Type B pancreatic cell (in vitro differentiated cells): ENCODE data around the gene SSH2. TPM values are rescaled to one million over a fixed set of nuclear protein-coding genes. Genes with fewer than 3 reads are reported as not detected.
"Not testable (repeated sequence)": the region's sequence is repeated elsewhere in the genome, so short reads cannot be mapped to it uniquely, and the experiment has no call there.

Experiments
- DNase-seq: peaks from one replicate; pipeline ENCODE4 v3.0.0; 2021; ENCODE audit warnings: mixed read lengths; ENCODE audit not compliant: unreplicated experiment; ENCODE audit errors: extremely low spot score
- H3K27ac Mint-ChIP-seq: 2 replicates; pipeline ENCODE4 v1.8.0; 2021; ENCODE audit warnings: mild to moderate bottlenecking, mixed read lengths
- H3K27me3 Mint-ChIP-seq: 2 replicates; pipeline ENCODE4 v1.8.0; 2021; ENCODE audit warnings: mixed read lengths
- H3K36me3 Mint-ChIP-seq: 2 replicates; pipeline ENCODE4 v1.8.0; 2021; ENCODE audit warnings: mixed read lengths
- H3K4me1 Mint-ChIP-seq: one replicate; pipeline ENCODE4 v1.8.0; 2021; ENCODE audit warnings: mixed read lengths; ENCODE audit not compliant: unreplicated experiment
- H3K4me3 Mint-ChIP-seq: 2 replicates; pipeline ENCODE4 v1.8.0; 2021; ENCODE audit warnings: mild to moderate bottlenecking, mixed read lengths
- H3K9me3 Mint-ChIP-seq: 2 replicates; pipeline ENCODE4 v1.8.0; 2021; ENCODE audit warnings: mixed read lengths
- CTCF ChIP-seq: fragments of 200-600 bp; sonication (generic); conservative IDR thresholded peaks from 2 replicates; pipeline ENCODE4 v1.5.0; 2021; ENCODE audit warnings: antibody characterized with exemption, mild to moderate bottlenecking
- total RNA-seq: library from RNA; stranded (reverse); gene quantifications from 2 replicates; pipeline ENCODE4 v1.2.1, GENCODE V29; 2021; ENCODE audit warnings: low replicate concordance

Gene SSH2
- total RNA-seq, 1 donor from 2014 or later: 23.8 TPM

GRCh38 chr17:29962656-29963055, 32.6 kb upstream of the SSH2 start:
- Mint-ChIP-seq H3K27ac (no peak overlapping the region), H3K36me3 (no peaks in the 10 kb centered on the region)

GRCh38 chr17:29959658-29960337, 29.8 kb upstream of the SSH2 start:
- Mint-ChIP-seq H3K4me1 (no peaks in the 10 kb centered on the region), H3K27ac (no peak overlapping the region), H3K9me3 (peaks cover 2% of the 10 kb centered on the region), H3K4me3 (no peak overlapping the region), H3K36me3 (no peaks in the 10 kb centered on the region), H3K27me3 (no peaks in the 10 kb centered on the region)
- TF ChIP-seq CTCF: no peak
- no peak for DNase-seq

More at GRCh38 chr17:29962656-29963055, 32.6 kb upstream of the SSH2 start:
- Mint-ChIP-seq H3K4me1 (no peaks in the 10 kb centered on the region), H3K4me3 (no peak overlapping the region), H3K9me3 (no peaks in the 10 kb centered on the region), H3K27me3 (no peaks in the 10 kb centered on the region)
- no peak for DNase-seq
- no peak for TF ChIP-seq CTCF

- Mint-ChIP-seq H3K36me3 (no peaks in the 10 kb centered on the region), H3K9me3 (peaks cover 6% of the 10 kb centered on the region), H3K4me1 (no peaks in the 10 kb centered on the region), H3K27ac (no peak overlapping the region), H3K4me3 (no peak overlapping the region), H3K27me3 (no peaks in the 10 kb centered on the region)
- no peak for DNase-seq
- no peak for TF ChIP-seq CTCF
Measured at GRCh38 chr17:29958947-29959657, 29.1 kb upstream of the SSH2 start.

GRCh38 chr17:29957488-29957887, 27.5 kb upstream of the SSH2 start:
- not testable (repeated sequence) for DNase-seq, H3K27ac Mint-ChIP-seq, H3K4me1 Mint-ChIP-seq, H3K4me3 Mint-ChIP-seq, H3K27me3 Mint-ChIP-seq, H3K36me3 Mint-ChIP-seq
- H3K9me3 Mint-ChIP-seq: peaks cover 12% of the 10 kb centered on the region

GRCh38 chr17:29956225-29956624, 26.2 kb upstream of the SSH2 start:
- Mint-ChIP-seq H3K9me3 (peaks cover 12% of the 10 kb centered on the region), H3K27me3 (no peaks in the 10 kb centered on the region), H3K36me3 (no peaks in the 10 kb centered on the region), H3K4me3 (no peak overlapping the region), H3K4me1 (no peaks in the 10 kb centered on the region), H3K27ac (no peak overlapping the region)
- TF ChIP-seq CTCF: no peak
- no peak for DNase-seq

GRCh38 chr17:29954405-29954804, 24.4 kb upstream of the SSH2 start:
- no peak for TF ChIP-seq CTCF
- Mint-ChIP-seq H3K27me3 (no peaks in the 10 kb centered on the region), H3K4me1 (peaks cover 5% of the 10 kb centered on the region), H3K4me3 (no peak overlapping the region), H3K27ac (no peak overlapping the region), H3K36me3 (no peaks in the 10 kb centered on the region), H3K9me3 (peaks cover 12% of the 10 kb centered on the region)
- DNase-seq: no peak
